GM10847 (cell line): ENCODE measurements around the gene LIG1.

Source experiments
- POLR2A ChIP-seq: IDR thresholded peaks from 2 replicates; pipeline ENCODE4 v1.6.1; 2011; ENCODE audit not compliant: insufficient read length; ENCODE audit errors: extremely low read depth

Gene LIG1

GRCh38 chr19:48152551-48152950 is 17.6 kb downstream of the LIG1 start:
- no peak for TF ChIP-seq POLR2A

GRCh38 chr19:48149430-48149829 is 20.7 kb downstream of the LIG1 start:
- no peak for TF ChIP-seq POLR2A

GRCh38 chr19:48148576-48148975 is 21.6 kb downstream of the LIG1 start:
- no peak for TF ChIP-seq POLR2A

- no peak for TF ChIP-seq POLR2A
Observed at GRCh38 chr19:48147597-48148175, 22.5 kb downstream of the LIG1 start.

- no peak for TF ChIP-seq POLR2A
Observed at GRCh38 chr19:48139053-48139452, 31.1 kb downstream of the LIG1 start.

- no peak for TF ChIP-seq POLR2A
Observed at GRCh38 chr19:48137411-48137810, 32.7 kb downstream of the LIG1 start.

GRCh38 chr19:48136547-48136946 is 33.6 kb downstream of the LIG1 start:
- no peak for TF ChIP-seq POLR2A

GRCh38 chr19:48135411-48135810 is 34.7 kb downstream of the LIG1 start:
- no peak for TF ChIP-seq POLR2A

- no peak for TF ChIP-seq POLR2A
Observed at GRCh38 chr19:48133094-48133493, 37.0 kb downstream of the LIG1 start.

- TF ChIP-seq POLR2A = no peak
Observed at GRCh38 chr19:48127561-48127960, 42.6 kb downstream of the LIG1 start.

- TF ChIP-seq POLR2A = no peak
Observed at GRCh38 chr19:48123907-48124651, 46.1 kb downstream of the LIG1 start.

- no peak for TF ChIP-seq POLR2A
Observed at GRCh38 chr19:48122421-48122820, 47.7 kb downstream of the LIG1 start.

GRCh38 chr19:48121909-48122371 is 48.2 kb downstream of the LIG1 start:
- no peak for TF ChIP-seq POLR2A

GRCh38 chr19:48121066-48121465 is 49.1 kb downstream of the LIG1 start:
- TF ChIP-seq POLR2A = no peak

- no peak for TF ChIP-seq POLR2A
Observed at GRCh38 chr19:48120505-48120904, 49.6 kb downstream of the LIG1 start.

- TF ChIP-seq POLR2A = no peak
Observed at GRCh38 chr19:48118131-48118517, 52.0 kb downstream of the LIG1 start.
